Measurements from ENCODE around the gene FFAR1. TPM values are rescaled to one million over a fixed set of nuclear protein-coding genes. Genes with fewer than 3 reads are reported as not detected.

FFAR1 gene
- total and polyA plus RNA-seq, 2 experiments from 2014 or later, result not detected

GRCh38 chr19:35350591-35350990, 2.9 kb downstream of the FFAR1 start:
- no peaks in the 10 kb centered on the region for H3K9me3 Mint-ChIP-seq
- Histone ChIP-seq H3K4me1 (ENCODE audit: insufficient read depth) (no peaks in the 10 kb centered on the region), H3K9me2 (ENCODE audit: insufficient read depth) (no peaks in the 10 kb centered on the region), H3K4me3 (no peak overlapping the region), H3K27ac (ENCODE audit: low read depth) (no peak overlapping the region), H3F3A (replicated peaks; ENCODE audit: low read depth) (no peaks in the 10 kb centered on the region), H3K79me2 (replicated peaks; ENCODE audit: insufficient read depth) (no peaks in the 10 kb centered on the region), H2AFZ (no peak overlapping the region), H3K36me3 (ENCODE audit: insufficient read depth) (no peaks in the 10 kb centered on the region), H4K20me1 (replicated peaks; ENCODE audit: insufficient read depth) (no peaks in the 10 kb centered on the region), H3K27me3 (ENCODE audit: insufficient read depth) (no peaks in the 10 kb centered on the region), H3K4me2 (no peak overlapping the region)
- H3K27ac Mint-ChIP-seq, result no peak overlapping the region
- DNase-seq (ENCODE audit: low spot score) (no peak), ATAC-seq (no peak)
- TF ChIP-seq EZH2 (IDR thresholded peaks at IDR 0.05; ENCODE audit: low read depth, unreplicated experiment) (no peak), REST (IDR thresholded peaks at IDR 0.05; ENCODE audit: unreplicated experiment) (no peak), CTCF (conservative IDR thresholded peaks at IDR 0.05; ENCODE audit: low read depth in 2 of 2) (no peak), CREB1 (CRISPR knock-in tag; IDR thresholded peaks at IDR 0.05; ENCODE audit: low read depth) (no peak), STAT1 (IDR thresholded peaks at IDR 0.05; ENCODE audit: unreplicated experiment) (no peak), JUNB (IDR thresholded peaks at IDR 0.05; ENCODE audit: unreplicated experiment) (no peak), ZNF462 (CRISPR knock-in tag; IDR thresholded peaks at IDR 0.05) (no peak), POLR2AphosphoS5 (IDR thresholded peaks at IDR 0.05; ENCODE audit: low read depth) (no peak), NANOG (IDR thresholded peaks at IDR 0.05; ENCODE audit: borderline replicate concordance) (no peak), EZH2phosphoT487 (IDR thresholded peaks at IDR 0.05; ENCODE audit: unreplicated experiment) (no peak), ZNF114 (CRISPR knock-in tag; IDR thresholded peaks at IDR 0.05) (no peak)
- peaks cover 13% of the 10 kb centered on the region; the same call in 2 of the 3 replicates for H3K4me1 Mint-ChIP-seq
- H3K36me3 Mint-ChIP-seq (ENCODE audit: low read depth), result no peaks in the 10 kb centered on the region
- H3K27me3 Mint-ChIP-seq (ENCODE audit: insufficient read depth, low read depth, poor library complexity), result peaks cover 23% of the 10 kb centered on the region
- H3K4me3 Mint-ChIP-seq, result no peak overlapping the region
